ENCODE results near the gene NPPC.

DNA sequence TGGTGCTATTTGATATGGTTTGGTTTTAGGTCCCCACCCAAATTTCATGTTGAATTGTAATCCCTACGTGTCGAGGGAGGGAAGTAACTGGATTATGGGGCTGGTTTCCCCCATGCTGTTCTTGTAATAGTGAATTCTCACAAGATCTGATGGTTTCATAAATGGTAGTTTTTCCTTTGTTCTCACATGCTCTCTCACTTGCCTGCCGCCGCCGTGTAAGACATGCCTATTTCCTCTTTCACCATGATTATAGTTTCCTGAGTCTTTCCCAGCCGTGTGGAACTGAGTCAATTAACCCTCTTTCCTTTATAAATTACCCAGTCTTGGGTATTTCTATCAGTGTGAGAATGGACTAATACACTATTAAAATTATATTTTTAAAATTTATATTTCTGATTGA is 42.6 kb upstream of the NPPC start:
- TF ChIP-seq NFIC (IDR thresholded peaks at IDR 0.05) (no peak), EGR1 (IDR thresholded peaks at IDR 0.05) (no peak), TEAD4 (IDR thresholded peaks at IDR 0.05) (no peak), TAF1 (IDR thresholded peaks at IDR 0.05; ENCODE audit: low read depth) (no peak), CEBPB (IDR thresholded peaks at IDR 0.05) (no peak)
- TF ChIP-seq, protein P1, sequence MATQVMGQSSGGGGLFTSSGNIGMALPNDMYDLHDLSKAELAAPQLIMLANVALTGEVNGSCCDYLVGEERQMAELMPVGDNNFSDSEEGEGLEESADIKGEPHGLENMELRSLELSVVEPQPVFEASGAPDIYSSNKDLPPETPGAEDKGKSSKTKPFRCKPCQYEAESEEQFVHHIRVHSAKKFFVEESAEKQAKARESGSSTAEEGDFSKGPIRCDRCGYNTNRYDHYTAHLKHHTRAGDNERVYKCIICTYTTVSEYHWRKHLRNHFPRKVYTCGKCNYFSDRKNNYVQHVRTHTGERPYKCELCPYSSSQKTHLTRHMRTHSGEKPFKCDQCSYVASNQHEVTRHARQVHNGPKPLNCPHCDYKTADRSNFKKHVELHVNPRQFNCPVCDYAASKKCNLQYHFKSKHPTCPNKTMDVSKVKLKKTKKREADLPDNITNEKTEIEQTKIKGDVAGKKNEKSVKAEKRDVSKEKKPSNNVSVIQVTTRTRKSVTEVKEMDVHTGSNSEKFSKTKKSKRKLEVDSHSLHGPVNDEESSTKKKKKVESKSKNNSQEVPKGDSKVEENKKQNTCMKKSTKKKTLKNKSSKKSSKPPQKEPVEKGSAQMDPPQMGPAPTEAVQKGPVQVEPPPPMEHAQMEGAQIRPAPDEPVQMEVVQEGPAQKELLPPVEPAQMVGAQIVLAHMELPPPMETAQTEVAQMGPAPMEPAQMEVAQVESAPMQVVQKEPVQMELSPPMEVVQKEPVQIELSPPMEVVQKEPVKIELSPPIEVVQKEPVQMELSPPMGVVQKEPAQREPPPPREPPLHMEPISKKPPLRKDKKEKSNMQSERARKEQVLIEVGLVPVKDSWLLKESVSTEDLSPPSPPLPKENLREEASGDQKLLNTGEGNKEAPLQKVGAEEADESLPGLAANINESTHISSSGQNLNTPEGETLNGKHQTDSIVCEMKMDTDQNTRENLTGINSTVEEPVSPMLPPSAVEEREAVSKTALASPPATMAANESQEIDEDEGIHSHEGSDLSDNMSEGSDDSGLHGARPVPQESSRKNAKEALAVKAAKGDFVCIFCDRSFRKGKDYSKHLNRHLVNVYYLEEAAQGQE (IDR thresholded peaks at IDR 0.05; ENCODE audit: low read depth): no peak
- TF ChIP-seq, protein P2, sequence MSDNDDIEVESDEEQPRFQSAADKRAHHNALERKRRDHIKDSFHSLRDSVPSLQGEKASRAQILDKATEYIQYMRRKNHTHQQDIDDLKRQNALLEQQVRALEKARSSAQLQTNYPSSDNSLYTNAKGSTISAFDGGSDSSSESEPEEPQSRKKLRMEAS (IDR thresholded peaks at IDR 0.05): no peak
